LNCAP (cell line): ENCODE results near the gene WNT16.

ENCODE experiments used
- TF ChIP-seq, protein P1 (sequence below): fragments of 450-650 bp; IDR thresholded peaks from 2 replicates; pipeline ENCODE4 v1.5.1; 2017; ENCODE audit warnings: mild to moderate bottlenecking

The WNT16 gene

DNA sequence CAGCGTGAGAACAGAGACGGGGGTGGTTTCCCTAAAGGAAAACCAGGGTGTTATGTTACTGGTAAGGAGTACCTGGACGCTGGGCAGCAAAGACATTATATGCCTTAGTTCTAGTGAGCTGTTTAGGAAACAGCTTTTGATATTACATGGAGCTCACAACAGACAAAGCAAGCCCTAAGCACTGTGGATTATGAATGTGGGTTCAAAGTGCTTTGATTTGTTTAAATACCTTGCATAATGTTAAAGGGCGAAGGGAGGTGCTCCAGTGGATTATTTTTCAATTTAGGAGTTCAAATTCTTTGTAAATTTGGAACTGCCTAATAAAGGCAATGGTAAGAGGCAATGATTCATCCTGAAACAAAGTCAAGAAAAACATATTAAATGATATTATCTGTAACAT lies 13.8 kb downstream of the WNT16 start:
- TF ChIP-seq, protein P1, sequence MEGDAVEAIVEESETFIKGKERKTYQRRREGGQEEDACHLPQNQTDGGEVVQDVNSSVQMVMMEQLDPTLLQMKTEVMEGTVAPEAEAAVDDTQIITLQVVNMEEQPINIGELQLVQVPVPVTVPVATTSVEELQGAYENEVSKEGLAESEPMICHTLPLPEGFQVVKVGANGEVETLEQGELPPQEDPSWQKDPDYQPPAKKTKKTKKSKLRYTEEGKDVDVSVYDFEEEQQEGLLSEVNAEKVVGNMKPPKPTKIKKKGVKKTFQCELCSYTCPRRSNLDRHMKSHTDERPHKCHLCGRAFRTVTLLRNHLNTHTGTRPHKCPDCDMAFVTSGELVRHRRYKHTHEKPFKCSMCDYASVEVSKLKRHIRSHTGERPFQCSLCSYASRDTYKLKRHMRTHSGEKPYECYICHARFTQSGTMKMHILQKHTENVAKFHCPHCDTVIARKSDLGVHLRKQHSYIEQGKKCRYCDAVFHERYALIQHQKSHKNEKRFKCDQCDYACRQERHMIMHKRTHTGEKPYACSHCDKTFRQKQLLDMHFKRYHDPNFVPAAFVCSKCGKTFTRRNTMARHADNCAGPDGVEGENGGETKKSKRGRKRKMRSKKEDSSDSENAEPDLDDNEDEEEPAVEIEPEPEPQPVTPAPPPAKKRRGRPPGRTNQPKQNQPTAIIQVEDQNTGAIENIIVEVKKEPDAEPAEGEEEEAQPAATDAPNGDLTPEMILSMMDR: no peak

DNA sequence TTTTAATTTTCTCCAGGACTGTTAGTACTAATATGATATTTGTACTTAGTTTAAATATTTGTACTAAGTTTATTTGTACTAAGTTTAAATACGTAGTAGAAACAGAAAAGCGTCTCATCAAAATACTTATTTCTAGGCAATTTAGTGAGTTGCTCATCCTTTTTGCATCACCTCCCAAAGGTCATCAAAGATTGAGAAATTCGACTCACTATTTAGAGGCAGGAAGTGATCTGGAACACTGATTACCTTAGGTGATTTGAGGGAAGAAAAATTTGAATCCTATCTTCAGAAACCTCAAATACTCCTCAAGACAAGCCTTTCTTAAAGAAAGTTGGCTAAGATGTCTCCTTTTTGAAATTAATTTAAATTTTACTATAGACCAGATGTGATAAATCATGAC lies 14.5 kb downstream of the WNT16 start:
- TF ChIP-seq, protein P1: no peak

DNA sequence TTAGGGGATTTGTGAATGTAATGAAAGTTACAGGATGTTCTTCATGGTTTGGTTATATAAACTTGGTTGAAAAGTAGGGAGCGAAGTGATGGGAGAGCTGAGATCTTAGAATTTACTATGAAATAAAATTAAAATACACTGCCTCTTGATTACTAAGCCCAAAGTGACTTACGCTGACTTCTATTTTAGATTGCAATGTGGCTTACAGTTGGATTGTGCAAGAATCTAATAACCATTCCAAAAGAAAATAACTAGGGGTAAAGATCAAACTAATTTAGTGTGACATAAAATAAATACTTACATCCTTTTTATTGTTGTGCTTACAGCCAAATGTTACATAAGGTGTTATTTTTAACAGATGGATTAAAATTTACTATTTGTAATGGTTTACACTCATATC lies 15.3 kb downstream of the WNT16 start:
- TF ChIP-seq, protein P1: no peak

DNA sequence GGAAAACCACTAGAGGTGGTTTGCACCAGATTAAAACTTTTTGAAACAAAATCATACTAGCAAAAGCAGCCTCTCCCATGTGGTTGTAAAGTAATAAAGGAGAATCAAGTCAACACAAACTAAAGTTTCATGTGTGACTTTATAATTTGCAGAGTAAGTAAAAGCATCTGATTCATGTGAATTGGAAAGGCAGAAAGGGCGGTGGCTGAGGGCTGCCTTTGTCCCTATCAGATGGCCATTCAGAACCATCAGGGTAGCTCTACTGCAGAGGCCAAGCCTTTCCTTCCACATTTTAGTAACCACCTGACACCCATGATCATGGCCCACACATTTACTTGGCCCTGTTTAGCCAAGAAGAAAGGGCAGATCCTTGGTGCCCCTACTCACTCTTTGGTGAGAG lies 15.7 kb downstream of the WNT16 start:
- TF ChIP-seq, protein P1: no peak

DNA sequence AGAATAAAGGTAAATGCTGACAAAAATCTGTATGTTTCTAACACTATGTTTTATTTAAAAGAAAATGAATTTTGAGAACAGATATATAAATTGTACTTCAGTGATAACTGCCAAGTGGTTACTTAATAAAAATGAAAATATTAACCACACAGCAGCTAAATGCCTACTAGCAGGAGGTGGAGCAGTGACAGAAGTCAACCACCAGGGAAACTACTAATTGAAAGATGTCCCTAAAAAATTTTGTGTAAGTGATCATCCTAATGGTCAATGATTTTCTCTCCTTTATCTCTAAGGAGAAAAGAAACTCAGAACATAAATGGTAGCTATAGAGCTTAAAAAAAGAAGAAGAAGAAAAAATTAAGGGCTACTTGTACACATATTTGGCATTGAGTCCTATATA lies 22.9 kb downstream of the WNT16 start:
- TF ChIP-seq, protein P1: no peak

DNA sequence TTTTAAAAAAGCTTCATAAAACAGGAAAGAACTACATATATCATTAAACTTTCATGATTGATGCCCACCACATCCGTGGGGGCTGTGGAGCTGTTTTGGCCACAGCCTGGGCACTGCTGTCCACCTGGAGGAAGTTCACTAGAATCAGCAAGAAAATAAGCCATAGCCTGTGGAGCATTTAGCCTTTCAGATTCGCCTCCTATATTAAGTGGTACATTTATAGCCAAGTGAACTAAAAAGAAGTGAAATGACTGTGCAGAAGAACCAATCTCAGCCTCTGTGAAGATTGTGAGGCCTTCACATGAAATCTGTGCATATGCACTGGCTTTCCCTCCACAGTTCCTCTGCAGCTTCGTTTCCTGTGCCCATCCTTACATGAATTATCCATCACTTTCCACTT lies 23.5 kb downstream of the WNT16 start:
- TF ChIP-seq, protein P1: no peak

DNA sequence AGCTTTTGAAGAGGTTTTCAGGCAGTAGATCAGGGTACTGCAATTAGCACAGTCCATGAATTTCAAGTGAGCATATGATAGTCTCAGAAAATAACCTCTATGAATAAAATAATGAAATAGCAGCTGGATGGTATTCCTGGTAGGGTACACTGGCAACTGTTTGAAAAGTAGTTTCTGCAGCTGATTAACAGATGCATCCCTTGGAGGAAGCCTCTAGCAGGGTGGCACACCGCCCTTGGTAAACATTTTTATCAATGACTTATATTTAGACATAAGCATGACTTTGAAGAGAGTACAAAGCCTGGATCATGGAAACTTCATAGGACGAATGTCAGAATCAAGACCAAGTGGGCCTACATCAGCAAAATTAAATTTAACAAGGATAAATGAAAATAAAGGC lies 26.8 kb downstream of the WNT16 start:
- TF ChIP-seq, protein P1: no peak

DNA sequence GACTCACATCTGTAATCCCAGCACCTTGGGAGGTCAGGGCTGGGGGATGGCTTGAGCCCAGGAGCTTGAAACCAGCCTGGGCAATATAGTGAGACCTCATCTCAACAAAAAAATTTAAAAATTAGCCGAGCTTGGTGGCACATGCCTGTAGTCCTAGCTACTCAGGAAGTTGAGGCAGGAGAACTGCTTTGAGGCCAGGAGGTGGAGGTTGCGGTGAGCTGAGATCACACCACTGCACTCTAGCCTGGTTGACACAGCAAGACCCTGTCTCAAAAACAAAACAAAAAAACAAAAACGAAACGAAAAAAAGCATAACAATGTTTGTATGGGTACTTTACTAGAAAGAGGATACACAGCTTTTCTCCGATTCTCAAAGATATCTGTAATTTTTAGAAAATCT lies 31.8 kb downstream of the WNT16 start:
- TF ChIP-seq, protein P1: no peak
